Ovary (tissue), 9 donors: ENCODE data around the gene ERMAP. TPM values are rescaled to one million over a fixed set of nuclear protein-coding genes. Genes with fewer than 3 reads are reported as not detected.

Source experiments
- DNase-seq, 5 donors: peaks; one replicate each; pipeline ENCODE4 v3.0.0-alpha.2; 2019 to 2020
- H3K27ac ChIP-seq, 2 donors: fragments of 200-600 bp; one replicate each; pipeline versions ENCODE4 v1.5.1 to v1.8.0; 2019 to 2022
- H3K27me3 ChIP-seq: fragments of 200-600 bp; one replicate; pipeline ENCODE4 v1.8.0; 2022
- H3K36me3 ChIP-seq: fragments of 200-600 bp; sonication (generic); one replicate; pipeline ENCODE4 v1.5.1; 2019
- H3K4me1 ChIP-seq: one replicate; pipeline ENCODE4 v1.8.1; 2013; ENCODE audit warnings: mild to moderate bottlenecking, moderate library complexity; ENCODE audit not compliant: insufficient read depth
- H3K4me3 ChIP-seq: fragments of 200-600 bp; sonication (generic); one replicate; pipeline ENCODE4 v1.5.1; 2017
- H3K9me3 ChIP-seq, 2 donors: fragments of 200-600 bp in 1 of 2; sonication (generic) in 1 of 2; one replicate each; pipeline versions ENCODE4 v1.5.1 to v1.8.1; 2013 to 2019; ENCODE audit warnings: mild to moderate bottlenecking in 1 of 2, moderate library complexity in 1 of 2
- CTCF ChIP-seq, 3 donors: fragments of 450-650 bp in 2 of 3; fragments of 200-600 bp in 1 of 3; IDR thresholded peaks; one replicate each; pipeline versions ENCODE4 v1.5.1 to v1.8.0; 2016 to 2022; ENCODE audit warnings: antibody characterized with exemption in 3 of 3, mild to moderate bottlenecking in 1 of 3
- EP300 ChIP-seq: sonication (generic); formaldehyde crosslinking; IDR thresholded peaks from one replicate; pipeline ENCODE4 v1.6.1; 2017; ENCODE audit warnings: antibody characterized with exemption
- POLR2A ChIP-seq: fragments of 450-650 bp; IDR thresholded peaks from one replicate; pipeline ENCODE4 v1.6.1; 2017; ENCODE audit warnings: antibody characterized with exemption, mild to moderate bottlenecking, moderate library complexity
- WGBS, 3 donors: extraction: QIAGEN DNeasy Blood & Tissue Kit in 1 of 3; methylation state at CpG; one replicate each; pipeline versions ENCODE4 v1.1.5 to v1.1.7; 2013 to 2017; 5-methylcytosine and 5-hydroxymethylcytosine counted together
- intact Hi-C, 4 donors: fragments of 100-400 bp; cut with DNase I; formaldehyde crosslinking; loops; one replicate each; pipeline versions ENCODE4 v1.11.0 to v1.15.1; 2022 to 2023
- polyA plus RNA-seq, 2 donors: library from polyadenylated mRNA; stranded (reverse); fragments of 200-250 nt in 1 of 2; fragments of 350-450 nt in 1 of 2; fragmentation: Illumina TruSeq in 1 of 2; extraction: RNeasy Lipid Tissue Mini Kit (QIAGEN cat#74804) in 1 of 2; gene quantifications; one replicate each; pipeline ENCODE4 v1.2.3, GENCODE V29; 2013 to 2014
- total RNA-seq, 7 donors: library from RNA; depleted of rRNA in 2 of 7; stranded (reverse); fragments of >200 nt in 2 of 7; fragmentation: NEBNext Ultra II Directional in 3 of 7; extraction: Animal tissue kit (Norgen Biotek cat#: 25700) in 3 of 7; gene quantifications; one replicate each; pipeline versions ENCODE4 v1.1.0 to v1.2.4, GENCODE V29; 2016 to 2023
- donor health status: DM: no; HTN: no; CAD: no; lungs with moderate emphysema.
- donor health status: DM: no; HTN: no; CAD: no.
- donor health status: Bipolar disorder and iron deficiency.
- donor health status: DM: yes; HTN: yes; CAD: no.
- donor health status: DM: no; HTN: no; CAD: no.
- donor health status: DM: yes; HTN: yes; CAD: no.

Gene ERMAP
- total and polyA plus RNA-seq, 9 donors: 3.2 to 12.8 (median 7.7) TPM

GRCh38 chr1:42830631-42831030 lies 13.7 kb downstream of the ERMAP start:
- no peak for DNase-seq
- 88 to 90% (median 89%) methylated on average over 17 of the region's 17 CpGs for WGBS, 3 donors

GRCh38 chr1:42831273-42831672 lies 14.4 kb downstream of the ERMAP start:
- no peaks in the 10 kb centered on the region for H3K36me3 ChIP-seq
- no peak overlapping the region for H3K4me3 ChIP-seq
- no peaks in the 10 kb centered on the region for H3K4me1 ChIP-seq
- intact Hi-C loops: no loop called here
- no peak for DNase-seq
- TF ChIP-seq POLR2A (no peak), CTCF (IDR thresholded peaks at IDR 0.05) (no peak), EP300 (no peak)
- H3K9me3 ChIP-seq: no peaks in the 10 kb centered on the region
- H3K27ac ChIP-seq: no peak overlapping the region
- H3K27me3 ChIP-seq: no peaks in the 10 kb centered on the region

More at GRCh38 chr1:42830631-42831030, 13.7 kb downstream of the ERMAP start:
- Histone ChIP-seq H3K4me1 (no peaks in the 10 kb centered on the region), H3K36me3 (no peaks in the 10 kb centered on the region), H3K27me3 (no peaks in the 10 kb centered on the region), H3K9me3 (no peaks in the 10 kb centered on the region), H3K27ac (no peak overlapping the region), H3K4me3 (no peak overlapping the region)
- intact Hi-C loops: no loop called here
- TF ChIP-seq EP300: no peak
- no peak for TF ChIP-seq POLR2A
- TF ChIP-seq CTCF (IDR thresholded peaks at IDR 0.05): no peak

- WGBS, 3 donors: 87 to 90% (median 90%) methylated on average over 3 of the region's 3 CpGs
- TF ChIP-seq EP300 (no peak), POLR2A (no peak), CTCF (IDR thresholded peaks at IDR 0.05) (no peak)
- H3K9me3 ChIP-seq: no peaks in the 10 kb centered on the region
- DNase-seq: no peak
- intact Hi-C loops: no loop called here
- no peaks in the 10 kb centered on the region for H3K36me3 ChIP-seq
- no peak overlapping the region for H3K4me3 ChIP-seq
- no peaks in the 10 kb centered on the region for H3K27me3 ChIP-seq
- H3K27ac ChIP-seq: no peak overlapping the region
- H3K4me1 ChIP-seq: no peaks in the 10 kb centered on the region
Measured at GRCh38 chr1:42832641-42833240, 15.8 kb downstream of the ERMAP start.

- DNase-seq: no peak
- WGBS, 3 donors: 93 to 94% (median 94%) methylated on average over 4 of the region's 4 CpGs
- H3K4me1 ChIP-seq: no peaks in the 10 kb centered on the region
- H3K27ac ChIP-seq: no peak overlapping the region
- H3K9me3 ChIP-seq: no peaks in the 10 kb centered on the region
- no peak for TF ChIP-seq POLR2A
- no peak for TF ChIP-seq CTCF (IDR thresholded peaks at IDR 0.05)
- no peak for TF ChIP-seq EP300
- intact Hi-C loops: no loop called here
- no peaks in the 10 kb centered on the region for H3K36me3 ChIP-seq
- no peaks in the 10 kb centered on the region for H3K27me3 ChIP-seq
- no peak overlapping the region for H3K4me3 ChIP-seq
Measured at GRCh38 chr1:42833981-42834380, 17.1 kb downstream of the ERMAP start.
